HepG2 (cell line): Measurements from ENCODE around the gene HRG. TPM values are rescaled to one million over a fixed set of nuclear protein-coding genes. Genes with fewer than 3 reads are reported as not detected.

Experiments used
- CENPX ChIP-seq: sonication (generic); formaldehyde crosslinking; IDR thresholded peaks from 2 replicates; pipeline ENCODE4 v1.9.0; 2021; ENCODE audit warnings: mild to moderate bottlenecking, missing genetic modification reagents, moderate library complexity
- HES4 ChIP-seq: sonication (generic); formaldehyde crosslinking; IDR thresholded peaks from 2 replicates; pipeline ENCODE4 v1.9.0; 2021; ENCODE audit warnings: mild to moderate bottlenecking, missing genetic modification reagents, borderline replicate concordance
- HMG20B ChIP-seq: conservative IDR thresholded peaks from 2 replicates; pipeline ENCODE4 v1.6.1; 2016; ENCODE audit warnings: missing genetic modification reagents, missing compliant biosample characterization
- LCORL ChIP-seq, 2 experiments: fragments of 450-650 bp in 1 of 2; sonication (generic) in 1 of 2; formaldehyde crosslinking in 1 of 2; IDR thresholded peaks; 2 replicates each; pipeline versions ENCODE4 v1.5.0 to v1.6.1; 2017 to 2020; ENCODE audit warnings: antibody characterized with exemption in 1 of 2, missing genetic modification reagents in 1 of 2
- MED1 ChIP-seq: sonication (generic); formaldehyde crosslinking; IDR thresholded peaks from 2 replicates; pipeline ENCODE4 v1.4.0; 2020; ENCODE audit warnings: missing genetic modification reagents
- PLRG1 ChIP-seq: fragments of 450-650 bp; conservative IDR thresholded peaks from 2 replicates; pipeline ENCODE4 v1.6.1; 2016
- SMC3 ChIP-seq: IDR thresholded peaks from 2 replicates; pipeline ENCODE4 v1.6.1; 2011; ENCODE audit warnings: low read length, improper control_type of control experiment
- ZFAT ChIP-seq: sonication (generic); formaldehyde crosslinking; conservative IDR thresholded peaks from 2 replicates; pipeline ENCODE4 v1.8.1; 2023; ENCODE audit warnings: missing genetic modification reagents, inconsistent platforms
- ZFP82 ChIP-seq: sonication (generic); formaldehyde crosslinking; IDR thresholded peaks from 2 replicates; pipeline ENCODE4 v1.5.1; 2020; ENCODE audit warnings: mild to moderate bottlenecking, missing genetic modification reagents, borderline replicate concordance
- ZNF256 ChIP-seq: sonication (generic); formaldehyde crosslinking; conservative IDR thresholded peaks from 2 replicates; pipeline ENCODE4 v1.4.0; 2020; ENCODE audit warnings: missing genetic modification reagents
- ZNF354B ChIP-seq: sonication (generic); formaldehyde crosslinking; IDR thresholded peaks from 2 replicates; pipeline ENCODE4 v1.8.0; 2022; ENCODE audit warnings: mild to moderate bottlenecking, missing genetic modification reagents
- ZNF589 ChIP-seq: sonication (generic); formaldehyde crosslinking; conservative IDR thresholded peaks from 2 replicates; pipeline ENCODE4 v1.8.0; 2022; ENCODE audit warnings: mild to moderate bottlenecking, moderate library complexity, missing genetic modification reagents
- ZZZ3 ChIP-seq: sonication (generic); formaldehyde crosslinking; IDR thresholded peaks from 2 replicates; pipeline ENCODE4 v1.4.0; 2020; ENCODE audit warnings: missing genetic modification reagents, mild to moderate bottlenecking, borderline replicate concordance
- polyA plus RNA-seq, 8 experiments: library from polyadenylated mRNA; depleted of rRNA in 3 of 8; stranded (reverse) in 7 of 8; unstranded in 1 of 8; fragments of >200 nt; fragmentation: Illumina TruSeq in 4 of 8; extraction: Trizol in 4 of 8; gene quantifications; 2 replicates each; pipeline versions ENCODE4 v1.2.1 to v1.2.3, GENCODE V29; 2011 to 2016; ENCODE audit warnings: low read depth in 4 of 8, missing spikeins in 1 of 8, mixed read lengths in 1 of 8; ENCODE audit not compliant: insufficient read depth in 1 of 8
- total RNA-seq, 5 experiments: library from RNA; depleted of rRNA; stranded (reverse); fragments of >200 nt; fragmentation: Illumina TruSeq; extraction: Trizol; gene quantifications; 2 replicates each; pipeline ENCODE4 v1.2.3, GENCODE V29; 2016; ENCODE audit warnings: low read depth in 1 of 5
- TF ChIP-seq, protein P1 (sequence below): sonication (generic); formaldehyde crosslinking; IDR thresholded peaks from 2 replicates; pipeline ENCODE4 v1.5.0; 2020; ENCODE audit warnings: mild to moderate bottlenecking, missing genetic modification reagents
- TF ChIP-seq, protein P2 (sequence below): sonication (generic); formaldehyde crosslinking; IDR thresholded peaks from 2 replicates; pipeline ENCODE4 v1.4.0; 2020; ENCODE audit warnings: missing genetic modification reagents, borderline replicate concordance
- TF ChIP-seq, protein P3 (sequence below): sonication (generic); formaldehyde crosslinking; IDR thresholded peaks from 2 replicates; pipeline ENCODE4 v1.5.1; 2020; ENCODE audit warnings: missing genetic modification reagents, mild to moderate bottlenecking, borderline replicate concordance

Gene HRG
- total and polyA plus RNA-seq, 2 of the 13 experiments (the other 11 are each of a cell fraction or from before 2014, with no cell fraction given) = 0.09 to 0.11 TPM

DNA sequence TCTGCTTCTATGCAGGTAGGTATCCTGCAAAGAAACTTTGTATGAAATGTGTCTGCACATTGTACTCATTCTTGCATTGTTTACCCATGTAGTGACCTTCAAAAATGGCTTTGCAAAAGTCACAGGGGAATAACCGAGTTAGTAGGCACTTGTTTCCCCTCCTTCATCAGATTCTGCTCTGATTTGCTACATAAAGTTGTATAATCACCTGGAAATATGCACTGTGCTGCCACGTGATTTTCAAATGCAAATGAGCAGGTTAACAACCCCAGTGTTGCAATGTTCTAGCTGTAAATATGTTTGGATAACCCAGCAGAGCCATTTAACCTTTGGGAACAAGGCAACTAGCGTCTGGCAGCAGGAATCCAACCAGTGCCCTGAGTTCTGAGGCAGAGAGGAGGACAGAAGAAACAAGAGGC lies 51.2 kb downstream of the HRG start, which contains the start of gene KNG1 (continued):
- TF ChIP-seq, protein P1, sequence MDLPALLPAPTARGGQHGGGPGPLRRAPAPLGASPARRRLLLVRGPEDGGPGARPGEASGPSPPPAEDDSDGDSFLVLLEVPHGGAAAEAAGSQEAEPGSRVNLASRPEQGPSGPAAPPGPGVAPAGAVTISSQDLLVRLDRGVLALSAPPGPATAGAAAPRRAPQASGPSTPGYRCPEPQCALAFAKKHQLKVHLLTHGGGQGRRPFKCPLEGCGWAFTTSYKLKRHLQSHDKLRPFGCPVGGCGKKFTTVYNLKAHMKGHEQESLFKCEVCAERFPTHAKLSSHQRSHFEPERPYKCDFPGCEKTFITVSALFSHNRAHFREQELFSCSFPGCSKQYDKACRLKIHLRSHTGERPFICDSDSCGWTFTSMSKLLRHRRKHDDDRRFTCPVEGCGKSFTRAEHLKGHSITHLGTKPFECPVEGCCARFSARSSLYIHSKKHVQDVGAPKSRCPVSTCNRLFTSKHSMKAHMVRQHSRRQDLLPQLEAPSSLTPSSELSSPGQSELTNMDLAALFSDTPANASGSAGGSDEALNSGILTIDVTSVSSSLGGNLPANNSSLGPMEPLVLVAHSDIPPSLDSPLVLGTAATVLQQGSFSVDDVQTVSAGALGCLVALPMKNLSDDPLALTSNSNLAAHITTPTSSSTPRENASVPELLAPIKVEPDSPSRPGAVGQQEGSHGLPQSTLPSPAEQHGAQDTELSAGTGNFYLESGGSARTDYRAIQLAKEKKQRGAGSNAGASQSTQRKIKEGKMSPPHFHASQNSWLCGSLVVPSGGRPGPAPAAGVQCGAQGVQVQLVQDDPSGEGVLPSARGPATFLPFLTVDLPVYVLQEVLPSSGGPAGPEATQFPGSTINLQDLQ (CRISPR knock-in tag) = no peak
- TF ChIP-seq LCORL (IDR thresholded peaks at IDR 0.05) = no peak
- no peak for TF ChIP-seq LCORL (CRISPR knock-in tag; IDR thresholded peaks at IDR 0.05)
- TF ChIP-seq, protein P2, sequence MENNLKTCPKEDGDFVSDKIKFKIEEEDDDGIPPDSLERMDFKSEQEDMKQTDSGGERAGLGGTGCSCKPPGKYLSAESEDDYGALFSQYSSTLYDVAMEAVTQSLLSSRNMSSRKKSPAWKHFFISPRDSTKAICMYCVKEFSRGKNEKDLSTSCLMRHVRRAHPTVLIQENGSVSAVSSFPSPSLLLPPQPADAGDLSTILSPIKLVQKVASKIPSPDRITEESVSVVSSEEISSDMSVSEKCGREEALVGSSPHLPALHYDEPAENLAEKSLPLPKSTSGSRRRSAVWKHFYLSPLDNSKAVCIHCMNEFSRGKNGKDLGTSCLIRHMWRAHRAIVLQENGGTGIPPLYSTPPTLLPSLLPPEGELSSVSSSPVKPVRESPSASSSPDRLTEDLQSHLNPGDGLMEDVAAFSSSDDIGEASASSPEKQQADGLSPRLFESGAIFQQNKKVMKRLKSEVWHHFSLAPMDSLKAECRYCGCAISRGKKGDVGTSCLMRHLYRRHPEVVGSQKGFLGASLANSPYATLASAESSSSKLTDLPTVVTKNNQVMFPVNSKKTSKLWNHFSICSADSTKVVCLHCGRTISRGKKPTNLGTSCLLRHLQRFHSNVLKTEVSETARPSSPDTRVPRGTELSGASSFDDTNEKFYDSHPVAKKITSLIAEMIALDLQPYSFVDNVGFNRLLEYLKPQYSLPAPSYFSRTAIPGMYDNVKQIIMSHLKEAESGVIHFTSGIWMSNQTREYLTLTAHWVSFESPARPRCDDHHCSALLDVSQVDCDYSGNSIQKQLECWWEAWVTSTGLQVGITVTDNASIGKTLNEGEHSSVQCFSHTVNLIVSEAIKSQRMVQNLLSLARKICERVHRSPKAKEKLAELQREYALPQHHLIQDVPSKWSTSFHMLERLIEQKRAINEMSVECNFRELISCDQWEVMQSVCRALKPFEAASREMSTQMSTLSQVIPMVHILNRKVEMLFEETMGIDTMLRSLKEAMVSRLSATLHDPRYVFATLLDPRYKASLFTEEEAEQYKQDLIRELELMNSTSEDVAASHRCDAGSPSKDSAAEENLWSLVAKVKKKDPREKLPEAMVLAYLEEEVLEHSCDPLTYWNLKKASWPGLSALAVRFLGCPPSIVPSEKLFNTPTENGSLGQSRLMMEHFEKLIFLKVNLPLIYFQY (CRISPR knock-in tag) = no peak
- TF ChIP-seq ZNF256 (CRISPR knock-in tag) = no peak
- TF ChIP-seq ZNF589 (CRISPR knock-in tag) = no peak
- TF ChIP-seq PLRG1 = no peak
- TF ChIP-seq ZNF354B (CRISPR knock-in tag) = no peak
- TF ChIP-seq ZZZ3 (CRISPR knock-in tag) = no peak
- TF ChIP-seq CENPX = no peak
- TF ChIP-seq, protein P3, sequence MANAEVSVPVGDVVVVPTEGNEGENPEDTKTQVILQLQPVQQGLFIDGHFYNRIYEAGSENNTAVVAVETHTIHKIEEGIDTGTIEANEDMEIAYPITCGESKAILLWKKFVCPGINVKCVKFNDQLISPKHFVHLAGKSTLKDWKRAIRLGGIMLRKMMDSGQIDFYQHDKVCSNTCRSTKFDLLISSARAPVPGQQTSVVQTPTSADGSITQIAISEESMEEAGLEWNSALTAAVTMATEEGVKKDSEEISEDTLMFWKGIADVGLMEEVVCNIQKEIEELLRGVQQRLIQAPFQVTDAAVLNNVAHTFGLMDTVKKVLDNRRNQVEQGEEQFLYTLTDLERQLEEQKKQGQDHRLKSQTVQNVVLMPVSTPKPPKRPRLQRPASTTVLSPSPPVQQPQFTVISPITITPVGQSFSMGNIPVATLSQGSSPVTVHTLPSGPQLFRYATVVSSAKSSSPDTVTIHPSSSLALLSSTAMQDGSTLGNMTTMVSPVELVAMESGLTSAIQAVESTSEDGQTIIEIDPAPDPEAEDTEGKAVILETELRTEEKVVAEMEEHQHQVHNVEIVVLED (CRISPR knock-in tag) = no peak
- TF ChIP-seq HMG20B (CRISPR knock-in tag) = 0 out of 2 replicates have a peak, but pooled peaks have one; percentile 44
- TF ChIP-seq MED1 (CRISPR knock-in tag) = peak; percentile 33; the same call in 1 of the 2 replicates
- no peak for TF ChIP-seq SMC3
- no peak for TF ChIP-seq ZFP82 (CRISPR knock-in tag)
- no peak for TF ChIP-seq HES4 (CRISPR knock-in tag)
- TF ChIP-seq ZFAT (CRISPR knock-in tag) = no peak
